Measurements from ENCODE around the gene BCCIP. TPM values are rescaled to one million over a fixed set of nuclear protein-coding genes. Genes with fewer than 3 reads are reported as not detected.

BCCIP gene
- total RNA-seq, 4 donors from 2014 or later, result 36.8 to 53.2 (median 46.3) TPM

- H3K9me3 ChIP-seq, result no peaks in the 10 kb centered on the region
- 1% methylated on average over 20 of the region's 20 CpGs for WGBS
- H3K27me3 ChIP-seq, result no peaks in the 10 kb centered on the region
- peaks cover 12 to 33% (median 18%) of the 10 kb centered on the region in 4 donors for H3K36me3 ChIP-seq
- TF ChIP-seq, protein P1, sequence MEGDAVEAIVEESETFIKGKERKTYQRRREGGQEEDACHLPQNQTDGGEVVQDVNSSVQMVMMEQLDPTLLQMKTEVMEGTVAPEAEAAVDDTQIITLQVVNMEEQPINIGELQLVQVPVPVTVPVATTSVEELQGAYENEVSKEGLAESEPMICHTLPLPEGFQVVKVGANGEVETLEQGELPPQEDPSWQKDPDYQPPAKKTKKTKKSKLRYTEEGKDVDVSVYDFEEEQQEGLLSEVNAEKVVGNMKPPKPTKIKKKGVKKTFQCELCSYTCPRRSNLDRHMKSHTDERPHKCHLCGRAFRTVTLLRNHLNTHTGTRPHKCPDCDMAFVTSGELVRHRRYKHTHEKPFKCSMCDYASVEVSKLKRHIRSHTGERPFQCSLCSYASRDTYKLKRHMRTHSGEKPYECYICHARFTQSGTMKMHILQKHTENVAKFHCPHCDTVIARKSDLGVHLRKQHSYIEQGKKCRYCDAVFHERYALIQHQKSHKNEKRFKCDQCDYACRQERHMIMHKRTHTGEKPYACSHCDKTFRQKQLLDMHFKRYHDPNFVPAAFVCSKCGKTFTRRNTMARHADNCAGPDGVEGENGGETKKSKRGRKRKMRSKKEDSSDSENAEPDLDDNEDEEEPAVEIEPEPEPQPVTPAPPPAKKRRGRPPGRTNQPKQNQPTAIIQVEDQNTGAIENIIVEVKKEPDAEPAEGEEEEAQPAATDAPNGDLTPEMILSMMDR (IDR thresholded peaks at IDR 0.05), result no peak
- no peak for TF ChIP-seq POLR2A (IDR thresholded peaks at IDR 0.05; ENCODE audit: low read depth)
- no peak for TF ChIP-seq EP300 (IDR thresholded peaks at IDR 0.05)
- TF ChIP-seq POLR2AphosphoS5 (IDR thresholded peaks at IDR 0.05), result no peak
- H3K4me3 ChIP-seq, result peak overlapping the region; percentile 72 to 100 (median 99)
- peak overlapping the region; percentile 83 to 90 (median 88) for H3K27ac ChIP-seq (replicated peaks in 1 of 4)
- no peak for DNase-seq (ENCODE audit: extremely low spot score)
- H3K4me1 ChIP-seq, result peaks cover 29 to 52% (median 42%) of the 10 kb centered on the region in 4 donors
- intact Hi-C loops (cut with DNase I), result no loop called here
These were observed 411 bp downstream of the BCCIP start for GRCh38 chr10:125823663-125824251.

- DNase-seq (ENCODE audit: extremely low spot score), result no peak
- TF ChIP-seq POLR2AphosphoS5 (IDR thresholded peaks at IDR 0.05), result no peak
- TF ChIP-seq, protein P1 (IDR thresholded peaks at IDR 0.05), result no peak
- H3K36me3 ChIP-seq, result peaks cover 21 to 43% (median 28%) of the 10 kb centered on the region in 4 donors
- intact Hi-C loops (cut with DNase I), result no loop called here
- no peaks in the 10 kb centered on the region for H3K9me3 ChIP-seq
- WGBS, result 85% methylated on average over 1 of the region's 1 CpG
- peak overlapping the region; percentile 72 to 100 (median 99) for H3K4me3 ChIP-seq
- H3K27me3 ChIP-seq, result no peaks in the 10 kb centered on the region
- no peak overlapping the region for H3K27ac ChIP-seq (replicated peaks in 1 of 4)
- H3K4me1 ChIP-seq, result peaks cover 29 to 52% (median 42%) of the 10 kb centered on the region in 4 donors
These were observed 1.4 kb downstream of the BCCIP start for GRCh38 chr10:125824736-125825135.

GRCh38 chr10:125827133-125827532 lies 3.8 kb downstream of the BCCIP start:
- H3K4me1 ChIP-seq, result peaks cover 22 to 35% (median 29%) of the 10 kb centered on the region in 4 donors
- intact Hi-C loops (cut with DNase I), result no loop called here
- 77% methylated on average over 2 of the region's 2 CpGs for WGBS
- no peak overlapping the region for H3K4me3 ChIP-seq
- no peak overlapping the region for H3K27ac ChIP-seq (replicated peaks in 1 of 4)
- no peak for DNase-seq (ENCODE audit: extremely low spot score)
- H3K9me3 ChIP-seq, result no peaks in the 10 kb centered on the region
- H3K36me3 ChIP-seq, result peaks cover 43 to 61% (median 51%) of the 10 kb centered on the region in 4 donors
- no peaks in the 10 kb centered on the region for H3K27me3 ChIP-seq
- no peak for TF ChIP-seq POLR2A (IDR thresholded peaks at IDR 0.05; ENCODE audit: low read depth)
- no peak for TF ChIP-seq POLR2AphosphoS5 (IDR thresholded peaks at IDR 0.05)
- TF ChIP-seq EP300 (IDR thresholded peaks at IDR 0.05), result no peak
- TF ChIP-seq, protein P1 (IDR thresholded peaks at IDR 0.05), result no peak

DNA sequence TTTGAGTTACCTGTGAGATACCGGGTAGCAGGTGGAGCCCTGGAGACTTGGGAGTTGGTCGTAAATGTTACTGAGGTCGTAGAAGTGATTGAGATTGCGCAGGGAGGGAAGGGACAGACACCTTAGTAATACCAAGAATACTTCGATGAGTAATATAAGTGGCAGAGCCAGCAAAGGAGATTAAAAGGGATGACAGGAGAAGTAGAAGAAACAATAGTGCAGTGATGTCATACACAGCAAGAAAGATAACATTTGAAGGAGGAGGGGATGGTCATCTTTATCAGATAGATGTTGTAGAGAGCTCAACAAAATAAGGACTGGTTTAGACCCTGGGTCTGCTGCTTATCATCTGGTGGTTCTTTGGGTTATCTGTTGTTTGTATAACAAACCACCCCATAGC lies 5.0 kb downstream of the BCCIP start:
- intact Hi-C loops (cut with DNase I), result no loop called here
- no peak overlapping the region for H3K4me3 ChIP-seq
- TF ChIP-seq, protein P1 (IDR thresholded peaks at IDR 0.05), result no peak
- TF ChIP-seq POLR2AphosphoS5 (IDR thresholded peaks at IDR 0.05) (no peak), POLR2A (IDR thresholded peaks at IDR 0.05; ENCODE audit: low read depth) (no peak), EP300 (IDR thresholded peaks at IDR 0.05) (no peak)
- H3K27ac ChIP-seq (replicated peaks in 1 of 4), result no peak overlapping the region
- no peaks in the 10 kb centered on the region for H3K9me3 ChIP-seq
- H3K27me3 ChIP-seq, result no peaks in the 10 kb centered on the region
- no peak for DNase-seq (ENCODE audit: extremely low spot score)
- H3K36me3 ChIP-seq, result peaks cover 55 to 73% (median 63%) of the 10 kb centered on the region in 4 donors
- peaks cover 18 to 30% (median 25%) of the 10 kb centered on the region in 4 donors for H3K4me1 ChIP-seq
- WGBS, result 96% methylated on average over 5 of the region's 5 CpGs

GRCh38 chr10:125836746-125837145 lies 13.4 kb downstream of the BCCIP start:
- no peak for DNase-seq (ENCODE audit: extremely low spot score)
- 92% methylated on average over 2 of the region's 2 CpGs for WGBS
- no peak overlapping the region for H3K4me3 ChIP-seq
- TF ChIP-seq POLR2A (IDR thresholded peaks at IDR 0.05; ENCODE audit: low read depth) (no peak), EP300 (IDR thresholded peaks at IDR 0.05) (no peak), POLR2AphosphoS5 (IDR thresholded peaks at IDR 0.05) (no peak)
- TF ChIP-seq, protein P1 (IDR thresholded peaks at IDR 0.05), result no peak
- H3K27ac ChIP-seq (replicated peaks in 1 of 4), result no peak overlapping the region
- H3K27me3 ChIP-seq, result no peaks in the 10 kb centered on the region
- no peaks in the 10 kb centered on the region for H3K9me3 ChIP-seq
- H3K36me3 ChIP-seq, result peaks cover 59 to 100% (median 98%) of the 10 kb centered on the region in 4 donors
- H3K4me1 ChIP-seq, result no peaks in the 10 kb centered on the region
- intact Hi-C loops (cut with DNase I), result no loop called here

Data from esophagus muscularis mucosa (tissue), 4 donors.